DOHH2 (cell line): ENCODE results near the gene HMG20A.

ENCODE experiments used
- H3F3A ChIP-seq: fragments of 200-600 bp; sonication (generic), shearing (Covaris generic); 2 replicates; pipeline ENCODE4 v1.6.0; 2016; ENCODE audit warnings: antibody characterized with exemption, mild to moderate bottlenecking; ENCODE audit not compliant: control insufficient read depth, insufficient read depth
- H3K27ac ChIP-seq: fragments of 200-600 bp; sonication (generic); 2 replicates; pipeline ENCODE4 v1.5.1; 2014; ENCODE audit warnings: low read depth, mild to moderate bottlenecking, low read length, moderate library complexity
- H3K27me3 ChIP-seq: fragments of 200-600 bp; sonication (generic); 2 replicates; pipeline ENCODE4 v1.6.1; 2014; ENCODE audit warnings: mild to moderate bottlenecking, low read length, mixed read lengths; ENCODE audit not compliant: control insufficient read depth
- H3K36me3 ChIP-seq: fragments of 200-600 bp; sonication (generic); 2 replicates; pipeline ENCODE4 v1.6.1; 2014; ENCODE audit warnings: mild to moderate bottlenecking, low read length, moderate library complexity, mixed read lengths; ENCODE audit not compliant: control insufficient read depth
- H3K4me1 ChIP-seq: fragments of 200-600 bp; sonication (generic); 2 replicates; pipeline ENCODE4 v1.6.1; 2014; ENCODE audit warnings: mild to moderate bottlenecking, low read length, mixed read lengths; ENCODE audit not compliant: control insufficient read depth
- H3K4me2 ChIP-seq: fragments of 200-600 bp; sonication (generic); 2 replicates; pipeline ENCODE4 v1.6.0; 2014; ENCODE audit warnings: mild to moderate bottlenecking, low read length, moderate library complexity
- H3K4me3 ChIP-seq: fragments of 200-600 bp; sonication (generic); 2 replicates; pipeline ENCODE4 v1.5.1; 2014; ENCODE audit warnings: mild to moderate bottlenecking, low read length, mixed read lengths
- H3K79me2 ChIP-seq: fragments of 200-600 bp; sonication (generic); 2 replicates; pipeline ENCODE4 v1.6.1; 2014; ENCODE audit warnings: mild to moderate bottlenecking, low read length, mixed read lengths; ENCODE audit not compliant: control insufficient read depth
- H3K9me2 ChIP-seq: fragments of 200-600 bp; sonication (generic); replicated peaks from 2 replicates; pipeline ENCODE4 v1.6.1; 2014; ENCODE audit warnings: mild to moderate bottlenecking, low read length, mixed read lengths; ENCODE audit not compliant: control insufficient read depth
- H3K9me3 ChIP-seq: fragments of 200-600 bp; sonication (generic); 2 replicates; pipeline ENCODE4 v1.6.1; 2014; ENCODE audit warnings: antibody characterized with exemption, low read length, mixed read lengths; ENCODE audit not compliant: control insufficient read depth, insufficient read depth
- H4K20me1 ChIP-seq: fragments of 200-600 bp; sonication (generic); 2 replicates; pipeline ENCODE4 v1.6.0; 2014; ENCODE audit warnings: low read depth, mild to moderate bottlenecking, antibody characterized with exemption, low read length, moderate library complexity; ENCODE audit not compliant: control insufficient read depth, insufficient read depth
- CTCF ChIP-seq: fragments of 200-600 bp; sonication (generic); IDR thresholded peaks from one replicate; pipeline ENCODE4 v1.5.1; 2014; ENCODE audit warnings: antibody characterized with exemption, mild to moderate bottlenecking, low read depth, low read length; ENCODE audit not compliant: poor library complexity, severe bottlenecking
- EZH2phosphoT487 ChIP-seq: fragments of 200-600 bp; sonication (generic); IDR thresholded peaks from 2 replicates; pipeline ENCODE4 v1.6.1; 2017; ENCODE audit warnings: borderline replicate concordance, mild to moderate bottlenecking, antibody characterized with exemption, low read length, moderate library complexity, mixed read lengths

The HMG20A gene

DNA sequence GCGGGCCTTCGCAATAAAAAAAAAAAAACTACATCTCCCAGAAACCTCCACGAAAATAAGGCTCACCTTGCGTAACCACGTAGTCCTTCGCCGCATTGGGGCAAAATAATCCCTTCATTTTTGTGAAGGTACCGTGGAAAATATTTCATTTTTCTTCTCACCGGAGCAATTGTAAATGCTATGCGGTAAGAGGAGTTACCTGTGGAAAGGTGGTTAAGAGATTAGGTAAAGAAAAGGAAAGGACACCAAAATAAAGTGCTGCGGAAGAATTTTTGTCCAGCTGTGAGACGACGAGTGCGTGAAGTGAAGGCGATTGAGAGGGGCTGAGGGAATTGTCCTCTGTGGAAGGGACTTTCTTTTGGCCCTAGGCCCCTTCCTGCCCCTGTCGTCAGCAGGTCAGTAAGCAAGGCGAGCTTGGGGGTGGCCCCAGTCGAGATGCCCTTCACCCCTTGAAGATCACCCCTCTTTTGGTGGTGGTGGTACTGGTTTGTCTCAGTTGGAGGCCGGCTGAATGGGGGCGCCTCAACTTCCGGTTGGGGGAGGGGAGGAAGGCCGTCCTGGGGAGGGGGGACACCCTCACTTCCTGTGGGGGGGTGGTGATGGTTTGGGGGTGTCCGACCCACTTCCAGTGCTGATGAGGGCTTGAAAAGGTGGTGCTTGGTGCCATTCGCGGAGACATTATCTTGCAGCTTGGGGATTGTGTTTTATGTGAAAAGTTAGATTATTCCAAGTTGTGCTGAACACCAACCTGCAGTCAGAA, at the start of gene HMG20A:
HMG20A (plus strand) TSS at position 279 of the 760 bp plus-strand sequence. CDS start 37,520 bp downstream, outside the sequence.
- TF ChIP-seq EZH2phosphoT487 (no peak), CTCF (peak; percentile 22)
- no peaks in the 10 kb centered on the region for H3K27me3 ChIP-seq
- H4K20me1 ChIP-seq = 0 out of 2 replicates have a peak, but pooled peaks cover 3% of the 10 kb centered on the region
- no peaks in the 10 kb centered on the region for H3F3A ChIP-seq
- no peaks in the 10 kb centered on the region for H3K9me2 ChIP-seq
- peaks cover 42% of the 10 kb centered on the region for H3K4me1 ChIP-seq
- H3K79me2 ChIP-seq = peaks cover 82% of the 10 kb centered on the region
- 0 out of 2 replicates have a peak, but pooled peaks cover 3% of the 10 kb centered on the region for H3K36me3 ChIP-seq
- peak within 1 kb of the TSS; percentile 67 for H3K27ac ChIP-seq
- no peaks in the 10 kb centered on the region for H3K9me3 ChIP-seq
- H3K4me3 ChIP-seq = peak within 1 kb of the TSS; percentile 82
- H3K4me2 ChIP-seq = peak within 1 kb of the TSS; percentile 81

DNA sequence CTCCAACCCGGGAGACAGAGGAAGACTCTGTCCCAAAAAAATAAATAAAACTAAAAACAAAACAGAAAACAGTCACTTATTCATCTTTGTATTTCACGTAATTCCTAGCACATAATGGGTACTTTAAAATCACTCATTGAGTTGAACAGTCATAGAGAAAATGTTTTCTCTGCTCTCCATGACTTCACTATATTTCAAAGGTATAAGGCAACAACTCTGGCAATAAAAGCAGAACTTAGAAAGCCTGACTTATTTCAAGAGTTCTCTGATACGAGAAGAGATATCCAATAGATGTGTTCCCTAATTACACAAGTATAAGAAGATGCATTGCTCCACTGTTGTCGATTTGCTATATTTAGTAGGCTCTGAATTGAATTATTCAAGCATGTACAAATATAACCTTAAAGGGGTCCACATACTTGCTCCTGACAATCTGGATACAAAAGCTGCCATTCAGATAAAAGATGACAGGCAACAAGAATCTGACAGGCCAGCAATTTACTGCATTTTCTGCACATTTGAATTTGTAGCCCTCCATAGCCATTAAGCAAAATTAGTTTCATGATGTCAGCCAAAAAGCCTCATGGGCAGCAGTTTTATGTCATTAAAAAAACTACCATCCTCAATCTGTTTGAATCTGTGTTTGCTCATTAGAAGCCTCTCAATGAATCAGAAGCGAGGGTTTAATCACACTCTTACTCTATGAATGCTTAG, 48.7 kb upstream of the HMG20A start:
- Histone ChIP-seq H4K20me1 (no peaks in the 10 kb centered on the region), H3K36me3 (no peaks in the 10 kb centered on the region), H3K27me3 (no peaks in the 10 kb centered on the region), H3K9me3 (no peaks in the 10 kb centered on the region), H3K27ac (no peak overlapping the region), H3F3A (no peaks in the 10 kb centered on the region), H3K79me2 (no peaks in the 10 kb centered on the region), H3K4me1 (no peaks in the 10 kb centered on the region), H3K4me2 (no peak overlapping the region), H3K9me2 (no peaks in the 10 kb centered on the region), H3K4me3 (no peak overlapping the region)
- TF ChIP-seq CTCF = no peak
- TF ChIP-seq EZH2phosphoT487 = no peak

DNA sequence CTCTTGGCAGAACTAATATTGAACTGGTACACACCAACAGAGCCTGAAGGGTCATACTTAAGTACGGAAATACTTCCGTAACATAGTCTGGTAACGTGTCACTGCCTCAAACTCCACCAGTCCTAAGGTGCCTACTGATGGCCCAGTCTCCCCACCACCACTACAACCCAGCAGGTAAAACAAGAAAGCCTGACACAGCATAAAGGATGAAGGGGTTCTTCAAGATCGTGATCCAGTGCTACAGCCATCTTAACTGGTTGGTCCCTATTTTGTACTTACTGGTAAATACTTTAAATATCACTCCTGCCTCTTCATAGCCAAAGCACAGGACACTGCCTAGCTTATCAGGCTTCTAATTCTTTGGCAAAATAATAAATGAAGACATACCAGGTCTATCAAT, 47.2 kb upstream of the HMG20A start:
- H3K27ac ChIP-seq = no peak overlapping the region
- TF ChIP-seq EZH2phosphoT487 (no peak), CTCF (no peak)
- no peak overlapping the region for H3K4me2 ChIP-seq
- H3K4me1 ChIP-seq = no peaks in the 10 kb centered on the region
- H3K4me3 ChIP-seq = no peak overlapping the region
- no peaks in the 10 kb centered on the region for H3K36me3 ChIP-seq
- no peaks in the 10 kb centered on the region for H3K9me3 ChIP-seq
- no peaks in the 10 kb centered on the region for H4K20me1 ChIP-seq
- H3F3A ChIP-seq = no peaks in the 10 kb centered on the region
- H3K27me3 ChIP-seq = no peaks in the 10 kb centered on the region
- H3K9me2 ChIP-seq = no peaks in the 10 kb centered on the region
- H3K79me2 ChIP-seq = no peaks in the 10 kb centered on the region
